PFSK-1 (cell line): ENCODE measurements around the gene CCDC27.

Experiments
- FOXP2 ChIP-seq: optimal IDR thresholded peaks from 2 replicates; pipeline ENCODE3; 2011; ENCODE audit warnings: borderline replicate concordance, control low read depth, inconsistent platforms; ENCODE audit not compliant: insufficient read depth; ENCODE audit errors: extremely low read length, extremely low read depth
- POLR2AphosphoS5 ChIP-seq: IDR thresholded peaks from 2 replicates; pipeline ENCODE4 v1.6.1; 2012; ENCODE audit warnings: low read depth, mild to moderate bottlenecking, control low read depth, low read length, moderate library complexity
- REST ChIP-seq, 2 experiments: IDR thresholded peaks; 2 replicates each; pipeline versions ENCODE4 v1.6.1 to v1.8.0; 2011 to 2012; ENCODE audit warnings: low read depth in 2 of 2, low read length in 2 of 2, control low read depth in 1 of 2, inconsistent platforms in 1 of 2, mild to moderate bottlenecking in 1 of 2, moderate library complexity in 1 of 2; ENCODE audit not compliant: insufficient read depth in 1 of 2
- SIN3A ChIP-seq: IDR thresholded peaks from 2 replicates; pipeline ENCODE4 v1.6.1; 2012; ENCODE audit warnings: mild to moderate bottlenecking, low read length, moderate library complexity, borderline replicate concordance; ENCODE audit not compliant: insufficient read depth
- TAF1 ChIP-seq: IDR thresholded peaks from 2 replicates; pipeline ENCODE4 v1.6.1; 2012; ENCODE audit warnings: low read length, control low read depth, borderline replicate concordance; ENCODE audit not compliant: insufficient read depth

CCDC27 gene

GRCh38 chr1:3713840-3714239, 38.4 kb upstream of the CCDC27 start:
- TF ChIP-seq POLR2AphosphoS5 (no peak), REST (IDR thresholded peaks at IDR 0.05; ENCODE audit: insufficient read depth in 1 of 2, low read depth in 2 of 2, low read length in 2 of 2) (no peak), SIN3A (no peak), TAF1 (no peak), FOXP2 (no peak)

GRCh38 chr1:3714284-3714741, 37.9 kb upstream of the CCDC27 start:
- TF ChIP-seq REST (IDR thresholded peaks at IDR 0.05; ENCODE audit: insufficient read depth in 1 of 2, low read depth in 2 of 2, low read length in 2 of 2) (no peak), POLR2AphosphoS5 (no peak), TAF1 (no peak), FOXP2 (no peak), SIN3A (no peak)

- TF ChIP-seq FOXP2, result no peak
- TF ChIP-seq POLR2AphosphoS5, result no peak
- TF ChIP-seq TAF1, result no peak
- TF ChIP-seq SIN3A, result no peak
- TF ChIP-seq REST (IDR thresholded peaks at IDR 0.05; ENCODE audit: insufficient read depth in 1 of 2, low read depth in 2 of 2, low read length in 2 of 2), result no peak
Observed at GRCh38 chr1:3714814-3715213, 37.4 kb upstream of the CCDC27 start.

- no peak for TF ChIP-seq SIN3A
- TF ChIP-seq FOXP2, result no peak
- TF ChIP-seq REST (IDR thresholded peaks at IDR 0.05; ENCODE audit: insufficient read depth in 1 of 2, low read depth in 2 of 2, low read length in 2 of 2), result no peak
- no peak for TF ChIP-seq TAF1
- TF ChIP-seq POLR2AphosphoS5, result no peak
Observed at GRCh38 chr1:3716351-3716750, 35.9 kb upstream of the CCDC27 start.

- TF ChIP-seq FOXP2 (no peak), SIN3A (no peak), TAF1 (no peak), POLR2AphosphoS5 (no peak), REST (IDR thresholded peaks at IDR 0.05; ENCODE audit: insufficient read depth in 1 of 2, low read depth in 2 of 2, low read length in 2 of 2) (no peak)
Observed at GRCh38 chr1:3717041-3717714, 35.1 kb upstream of the CCDC27 start.
